Measurements from ENCODE around the gene MYO16.

MYO16 gene

GRCh38 chr13:109101550-109102144 is 472.2 kb downstream of the MYO16 start:
- no peak for TF ChIP-seq CTCF (IDR thresholded peaks at IDR 0.05; ENCODE audit: insufficient read depth, low read depth, low read length, missing control alignments)
- DNase-seq (ENCODE audit: low read depth) = no peak
- no peak overlapping the region for H3K4me3 ChIP-seq (ENCODE audit: low read depth, low read length)

GRCh38 chr13:109105899-109106298 is 476.5 kb downstream of the MYO16 start:
- no peak for DNase-seq (ENCODE audit: low read depth)
- TF ChIP-seq CTCF (IDR thresholded peaks at IDR 0.05; ENCODE audit: insufficient read depth, low read depth, low read length, missing control alignments) = no peak
- H3K4me3 ChIP-seq (ENCODE audit: low read depth, low read length) = no peak overlapping the region

GRCh38 chr13:109110159-109110558 is 480.7 kb downstream of the MYO16 start:
- DNase-seq (ENCODE audit: low read depth) = no peak
- no peak for TF ChIP-seq CTCF (IDR thresholded peaks at IDR 0.05; ENCODE audit: insufficient read depth, low read depth, low read length, missing control alignments)
- no peak overlapping the region for H3K4me3 ChIP-seq (ENCODE audit: low read depth, low read length)

GRCh38 chr13:109111141-109111540 is 481.7 kb downstream of the MYO16 start:
- no peak for TF ChIP-seq CTCF (IDR thresholded peaks at IDR 0.05; ENCODE audit: insufficient read depth, low read depth, low read length, missing control alignments)
- no peak for DNase-seq (ENCODE audit: low read depth)
- H3K4me3 ChIP-seq (ENCODE audit: low read depth, low read length) = no peak overlapping the region

- TF ChIP-seq CTCF (IDR thresholded peaks at IDR 0.05; ENCODE audit: insufficient read depth, low read depth, low read length, missing control alignments) = no peak
- no peak overlapping the region for H3K4me3 ChIP-seq (ENCODE audit: low read depth, low read length)
- DNase-seq (ENCODE audit: low read depth) = no peak
Measured at GRCh38 chr13:109113427-109113826, 484.0 kb downstream of the MYO16 start.

- no peak overlapping the region for H3K4me3 ChIP-seq (ENCODE audit: low read depth, low read length)
- DNase-seq (ENCODE audit: low read depth) = no peak
- TF ChIP-seq CTCF (IDR thresholded peaks at IDR 0.05; ENCODE audit: insufficient read depth, low read depth, low read length, missing control alignments) = no peak
Measured at GRCh38 chr13:109114162-109114561, 484.8 kb downstream of the MYO16 start.

- H3K4me3 ChIP-seq (ENCODE audit: low read depth, low read length) = no peak overlapping the region
- TF ChIP-seq CTCF (IDR thresholded peaks at IDR 0.05; ENCODE audit: insufficient read depth, low read depth, low read length, missing control alignments) = no peak
- DNase-seq (ENCODE audit: low read depth) = no peak
Measured at GRCh38 chr13:109114991-109115390, 485.6 kb downstream of the MYO16 start.
